HG03103 (cell line): ENCODE results near the gene C6orf89.

ENCODE experiments used
- ATAC-seq: cut with Tn5 transposase; IDR thresholded peaks from one replicate; pipeline ENCODE4 v1.9.1; 2021; ENCODE audit warnings: low read depth; ENCODE audit not compliant: unreplicated experiment

The C6orf89 gene

GRCh38 chr6:36964908-36965307, 79.2 kb downstream of the C6orf89 start:
- no peak for ATAC-seq

DNA sequence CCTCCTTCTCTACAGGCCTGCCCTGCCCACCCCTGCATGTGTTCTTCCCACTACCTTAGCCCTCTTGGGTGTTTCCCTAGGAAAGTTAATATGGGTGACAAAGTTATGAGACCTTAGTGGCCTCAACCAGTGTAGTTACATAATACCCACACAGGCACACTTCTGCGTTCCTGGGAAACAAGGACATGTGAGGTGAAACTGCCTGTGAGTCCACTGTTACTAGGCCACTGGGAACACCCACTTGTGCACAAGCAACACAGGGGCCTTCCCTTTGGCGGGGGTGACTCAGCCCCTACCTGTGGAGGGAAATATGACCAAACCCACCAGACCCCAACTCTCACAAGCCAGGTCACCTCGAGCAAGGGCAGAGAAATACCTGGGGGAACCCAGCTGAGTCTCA, 81.5 kb downstream of the C6orf89 start:
- no peak for ATAC-seq

- ATAC-seq: no peak
These were observed 82.0 kb downstream of the C6orf89 start for GRCh38 chr6:36967757-36968156.

DNA sequence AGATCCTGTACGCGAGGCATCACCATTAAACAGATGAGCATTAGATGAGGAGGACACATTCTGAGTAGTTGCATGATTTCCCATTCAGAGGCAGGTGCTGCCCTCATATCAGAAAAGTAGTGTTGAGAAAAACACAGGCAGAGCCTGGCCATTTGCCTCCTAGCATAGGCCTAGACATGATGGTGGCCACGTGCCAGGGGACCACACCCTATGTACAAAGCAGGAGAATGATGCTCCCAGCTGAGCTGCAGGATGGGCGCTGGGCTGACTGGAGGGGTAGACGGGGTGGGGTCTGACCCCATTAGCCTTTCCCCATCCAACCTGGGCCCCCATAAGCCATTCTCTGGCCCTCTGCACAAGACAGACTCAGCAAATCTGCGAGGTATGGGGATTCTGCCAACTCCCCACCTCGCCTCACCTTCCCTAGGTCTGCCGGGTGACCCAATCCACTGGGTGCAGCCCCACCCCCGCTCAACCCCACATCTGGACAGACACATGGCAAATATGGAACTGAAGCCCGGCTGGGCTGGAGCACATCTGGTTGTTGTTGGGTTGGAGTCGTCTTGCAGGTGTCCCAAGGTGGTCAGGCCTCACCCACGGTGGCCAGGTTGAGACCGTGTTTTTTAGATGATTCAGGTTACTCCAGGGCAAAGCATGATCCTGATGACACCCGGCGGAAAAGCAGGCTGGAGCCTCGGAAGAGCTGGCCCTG, 82.7 kb downstream of the C6orf89 start:
- ATAC-seq: no peak

DNA sequence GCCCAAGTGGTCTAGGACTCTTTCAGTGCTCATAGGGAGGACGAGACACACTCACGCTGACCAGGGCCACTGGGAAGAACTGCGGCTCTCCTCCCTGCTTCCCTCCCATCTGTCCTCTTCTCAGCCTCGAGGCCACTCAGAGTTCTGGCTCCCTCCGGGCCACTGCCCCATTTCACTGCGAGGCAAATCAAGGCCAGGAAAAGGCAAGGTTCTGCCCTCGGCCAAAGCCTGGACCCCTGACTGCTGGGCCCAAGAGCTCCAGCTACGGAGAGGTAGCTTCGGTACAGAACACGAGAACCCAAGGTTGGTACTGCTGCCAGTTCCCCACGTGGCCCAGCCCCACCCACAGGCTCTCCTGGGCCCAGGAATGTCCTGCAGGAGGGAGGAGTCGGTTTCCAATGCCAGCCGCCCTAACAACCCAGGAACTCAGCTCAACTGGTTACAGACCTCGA, 83.5 kb downstream of the C6orf89 start:
- ATAC-seq: no peak

DNA sequence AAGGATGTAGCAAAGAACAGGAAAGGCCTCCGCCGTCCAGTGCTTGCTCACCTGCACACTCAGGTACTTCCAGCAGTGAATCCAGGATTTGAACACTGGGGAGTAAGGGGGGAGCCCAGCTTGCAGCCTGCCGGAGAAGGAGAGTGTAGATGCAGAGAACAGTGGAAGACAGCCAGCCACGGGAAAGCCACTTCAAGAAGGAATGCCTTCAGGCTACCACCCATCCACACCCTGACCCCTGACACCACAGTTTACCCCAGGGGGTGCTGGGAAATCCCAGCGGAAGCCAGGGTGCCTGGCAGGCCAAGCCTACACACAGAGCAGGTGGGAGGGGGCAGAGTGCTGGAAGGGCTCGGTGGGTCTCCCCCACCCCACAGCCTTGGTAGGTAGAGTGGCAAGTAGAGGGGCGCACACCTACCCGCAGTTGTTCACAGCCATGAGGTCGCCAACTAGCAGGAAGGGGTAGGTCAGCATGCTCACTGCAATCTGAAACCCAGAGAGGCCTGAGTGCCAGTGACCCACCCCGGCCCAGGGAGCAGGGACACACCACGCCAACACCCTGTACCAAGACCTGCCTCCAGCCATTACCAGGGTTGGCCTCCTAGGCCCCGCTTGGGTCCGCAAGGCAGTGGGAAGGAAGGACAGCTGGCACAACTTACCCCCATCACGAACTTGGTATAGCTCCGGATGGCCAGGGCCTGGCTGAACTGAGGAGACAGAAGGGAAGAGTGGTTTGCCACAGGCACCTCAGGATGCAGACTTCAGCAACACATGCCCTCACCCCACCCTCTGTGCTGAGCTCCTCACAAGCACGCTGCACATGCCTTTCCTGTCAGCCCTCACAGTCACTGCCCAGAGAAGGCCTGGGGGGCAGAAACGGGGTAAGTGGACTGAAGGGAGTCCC, 84.5 kb downstream of the C6orf89 start:
- ATAC-seq: no peak

- no peak for ATAC-seq
These were observed 85.4 kb downstream of the C6orf89 start for GRCh38 chr6:36970892-36971842.

DNA sequence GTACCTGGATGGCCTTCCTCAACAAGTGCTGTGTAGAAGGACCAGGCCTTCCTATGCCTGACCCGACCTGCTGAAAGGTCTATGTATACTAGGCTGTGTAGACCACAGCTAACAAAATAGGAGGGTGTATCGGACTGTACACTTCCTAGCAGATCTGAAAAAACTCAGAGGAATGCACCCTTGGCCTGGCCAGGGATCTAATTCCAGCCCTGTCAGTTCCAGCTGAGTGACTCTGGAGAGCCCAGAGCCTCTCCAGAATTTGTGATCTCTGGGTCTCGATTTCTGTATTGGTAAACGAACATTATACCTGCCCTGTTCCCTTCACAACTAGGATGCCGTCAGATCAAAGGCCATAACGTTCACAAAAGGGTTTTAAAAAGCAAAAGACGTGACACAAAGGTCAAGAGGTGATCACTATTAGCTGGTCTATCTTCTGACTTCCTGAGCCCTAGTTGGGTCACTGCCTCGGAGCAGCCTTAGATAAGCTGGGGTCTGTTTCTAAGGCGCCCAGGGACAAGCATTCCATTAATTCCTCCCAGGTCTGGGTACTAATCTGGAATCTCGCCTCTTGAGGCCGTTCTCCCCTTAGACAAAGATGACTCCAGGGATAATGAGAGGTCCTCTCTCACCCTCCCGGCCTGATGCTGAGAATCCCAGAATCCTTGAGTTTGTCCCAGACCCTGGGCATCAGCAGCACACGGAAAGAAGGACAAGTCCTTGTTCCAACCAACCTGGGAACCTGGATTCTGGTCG, 86.3 kb downstream of the C6orf89 start:
- ATAC-seq: no peak

DNA sequence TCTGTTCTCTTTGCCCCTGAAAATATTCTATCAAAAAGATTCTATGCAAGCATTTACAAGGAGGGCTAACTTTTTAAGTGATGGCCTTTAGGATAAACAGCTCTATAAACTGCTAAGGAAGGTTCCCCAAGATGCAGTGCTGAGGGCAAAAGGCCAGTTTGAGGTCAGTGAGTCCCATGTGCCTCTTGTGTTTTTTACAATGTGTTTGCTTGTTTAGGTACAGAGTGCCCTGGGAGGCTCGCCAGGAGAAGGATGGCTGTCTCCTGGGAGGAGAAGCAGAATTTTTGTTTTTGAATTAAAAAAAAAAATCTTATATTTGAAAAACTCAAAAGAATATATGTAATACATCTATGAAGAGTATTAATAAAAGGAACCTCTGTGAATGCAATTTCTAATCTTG, 87.4 kb downstream of the C6orf89 start:
- no peak for ATAC-seq

DNA sequence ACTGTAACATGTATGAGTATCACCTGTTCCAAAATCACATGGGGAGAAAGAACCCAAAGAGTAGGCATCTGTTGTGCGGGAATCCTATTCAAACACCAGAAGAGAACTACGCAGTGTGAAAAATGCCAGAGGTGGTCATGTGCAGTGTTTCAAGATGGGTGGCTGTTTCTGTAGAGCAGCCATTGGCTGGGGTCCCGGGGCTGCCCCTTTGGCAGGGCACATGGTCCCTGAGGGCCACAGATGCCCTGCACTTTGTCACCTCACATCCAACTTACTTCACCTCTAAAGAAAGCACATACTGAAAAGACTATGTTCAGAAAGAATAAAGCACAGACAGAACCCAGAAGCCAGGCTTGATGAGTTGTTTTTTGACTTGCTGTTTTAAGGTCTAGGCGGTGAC, 87.9 kb downstream of the C6orf89 start:
- no peak for ATAC-seq

GRCh38 chr6:36975231-36976006, 89.7 kb downstream of the C6orf89 start:
- ATAC-seq: no peak

GRCh38 chr6:36976007-36976264, 90.2 kb downstream of the C6orf89 start:
- no peak for ATAC-seq

- no peak for ATAC-seq
These were observed 90.8 kb downstream of the C6orf89 start for GRCh38 chr6:36976509-36976908.

- no peak for ATAC-seq
These were observed 91.2 kb downstream of the C6orf89 start for GRCh38 chr6:36976931-36977330.

GRCh38 chr6:36977470-36977941, 91.8 kb downstream of the C6orf89 start:
- no peak for ATAC-seq
